ENCODE measurements around the gene KLF11. TPM values are rescaled to one million over a fixed set of nuclear protein-coding genes. Genes with fewer than 3 reads are reported as not detected.
A peak's percentile ranks its signal among the peaks of the same experiment; 100 is the strongest.

Gene KLF11
- total RNA-seq, 1 donor from 2014 or later: 13.1 TPM

- no peaks in the 10 kb centered on the region for H3K9me3 Mint-ChIP-seq
- no peak overlapping the region for H3K27ac Mint-ChIP-seq
- H3K4me1 Mint-ChIP-seq (ENCODE audit: unreplicated experiment): peaks cover 4% of the 10 kb centered on the region
- TF ChIP-seq CTCF (conservative IDR thresholded peaks at IDR 0.05): no peak
- no peak overlapping the region for H3K4me3 Mint-ChIP-seq
- H3K36me3 Mint-ChIP-seq: peaks cover 16% of the 10 kb centered on the region
- no peaks in the 10 kb centered on the region for H3K27me3 Mint-ChIP-seq
- DNase-seq (ENCODE audit: extremely low spot score, unreplicated experiment): no peak
Observed at GRCh38 chr2:10002681-10003080, 40.7 kb upstream of the KLF11 start.

- H3K9me3 Mint-ChIP-seq: no peaks in the 10 kb centered on the region
- H3K36me3 Mint-ChIP-seq: peaks cover 16% of the 10 kb centered on the region
- peaks cover 12% of the 10 kb centered on the region for H3K4me1 Mint-ChIP-seq (ENCODE audit: unreplicated experiment)
- H3K27me3 Mint-ChIP-seq: no peaks in the 10 kb centered on the region
- no peak overlapping the region for H3K4me3 Mint-ChIP-seq
- TF ChIP-seq CTCF (conservative IDR thresholded peaks at IDR 0.05): no peak
- H3K27ac Mint-ChIP-seq: no peak overlapping the region
- DNase-seq (ENCODE audit: extremely low spot score, unreplicated experiment): no peak
Observed at GRCh38 chr2:10003206-10004125, 39.9 kb upstream of the KLF11 start.

GRCh38 chr2:10004401-10004800 lies 38.9 kb upstream of the KLF11 start:
- Mint-ChIP-seq H3K4me3 (no peak overlapping the region), H3K27me3 (no peaks in the 10 kb centered on the region), H3K9me3 (no peaks in the 10 kb centered on the region), H3K36me3 (peaks cover 14% of the 10 kb centered on the region), H3K27ac (no peak overlapping the region), H3K4me1 (ENCODE audit: unreplicated experiment) (peaks cover 17% of the 10 kb centered on the region)
- TF ChIP-seq CTCF (conservative IDR thresholded peaks at IDR 0.05): no peak
- no peak for DNase-seq (ENCODE audit: extremely low spot score, unreplicated experiment)

GRCh38 chr2:10004836-10005235 lies 38.5 kb upstream of the KLF11 start:
- Mint-ChIP-seq H3K27ac (peak overlapping the region; percentile 61), H3K9me3 (no peaks in the 10 kb centered on the region), H3K36me3 (peaks cover 12% of the 10 kb centered on the region), H3K4me1 (ENCODE audit: unreplicated experiment) (peaks cover 17% of the 10 kb centered on the region), H3K4me3 (no peak overlapping the region), H3K27me3 (no peaks in the 10 kb centered on the region)
- no peak for DNase-seq (ENCODE audit: extremely low spot score, unreplicated experiment)
- no peak for TF ChIP-seq CTCF (conservative IDR thresholded peaks at IDR 0.05)

- peaks cover 12% of the 10 kb centered on the region for H3K36me3 Mint-ChIP-seq
- no peak for TF ChIP-seq CTCF (conservative IDR thresholded peaks at IDR 0.05)
- no peak overlapping the region for H3K4me3 Mint-ChIP-seq
- DNase-seq (ENCODE audit: extremely low spot score, unreplicated experiment): no peak
- H3K4me1 Mint-ChIP-seq (ENCODE audit: unreplicated experiment): peaks cover 17% of the 10 kb centered on the region
- no peaks in the 10 kb centered on the region for H3K9me3 Mint-ChIP-seq
- no peaks in the 10 kb centered on the region for H3K27me3 Mint-ChIP-seq
- H3K27ac Mint-ChIP-seq: no peak overlapping the region
Observed at GRCh38 chr2:10005461-10006235, 37.7 kb upstream of the KLF11 start.

Measured in type B pancreatic cell (in vitro differentiated cells).